NCI-H82 (cell line): ENCODE data around the gene TBCD.
"Not testable (repeated sequence)": the region's sequence is repeated elsewhere in the genome, so short reads cannot be mapped to it uniquely, and the experiment has no call there.

ENCODE experiments used
- DNase-seq: peaks from one replicate; lab custom pipeline; 2025; lab: John Stamatoyannopoulos, UW

TBCD gene

DNA sequence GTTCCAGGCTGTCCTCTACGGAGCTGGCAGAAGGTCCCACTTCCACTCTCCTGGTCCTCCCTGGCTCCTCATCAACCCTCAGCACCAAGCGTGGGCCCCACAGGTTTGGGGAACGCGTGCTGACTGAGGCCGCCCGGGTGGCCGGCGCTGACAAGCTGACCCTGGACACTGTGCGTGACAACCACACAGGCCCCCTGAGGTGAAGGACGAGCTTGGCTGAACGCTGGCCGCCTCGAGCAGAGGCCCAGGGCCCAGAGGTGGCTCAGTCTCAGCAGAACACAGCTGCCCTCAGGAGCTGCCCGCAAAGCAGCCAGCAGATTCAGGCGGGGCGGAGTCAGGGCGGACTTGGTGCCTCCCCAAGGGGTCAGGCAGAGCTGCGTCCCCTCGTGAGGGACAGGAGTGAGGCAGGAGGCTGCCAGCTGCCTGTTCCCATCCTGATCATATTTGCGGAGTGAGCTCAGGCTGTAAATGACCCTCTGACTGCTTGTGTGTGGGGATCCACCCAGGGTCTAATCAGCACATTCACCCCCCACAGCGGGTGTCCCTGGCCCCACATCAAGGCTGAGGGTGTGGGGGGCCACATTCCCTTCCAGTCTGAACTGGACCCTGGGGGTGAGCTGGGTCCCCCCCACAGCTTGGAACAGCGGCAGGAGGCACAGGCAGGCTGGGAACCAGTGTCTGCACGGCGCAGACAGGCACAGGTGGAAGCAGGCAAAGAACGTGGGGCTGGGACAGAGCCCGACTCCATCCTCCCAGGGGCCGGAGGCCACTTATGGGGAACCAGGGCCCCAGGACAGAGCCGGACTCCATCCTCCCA is 222.5 kb downstream of the TBCD start:
- DNase-seq, result no peak

DNA sequence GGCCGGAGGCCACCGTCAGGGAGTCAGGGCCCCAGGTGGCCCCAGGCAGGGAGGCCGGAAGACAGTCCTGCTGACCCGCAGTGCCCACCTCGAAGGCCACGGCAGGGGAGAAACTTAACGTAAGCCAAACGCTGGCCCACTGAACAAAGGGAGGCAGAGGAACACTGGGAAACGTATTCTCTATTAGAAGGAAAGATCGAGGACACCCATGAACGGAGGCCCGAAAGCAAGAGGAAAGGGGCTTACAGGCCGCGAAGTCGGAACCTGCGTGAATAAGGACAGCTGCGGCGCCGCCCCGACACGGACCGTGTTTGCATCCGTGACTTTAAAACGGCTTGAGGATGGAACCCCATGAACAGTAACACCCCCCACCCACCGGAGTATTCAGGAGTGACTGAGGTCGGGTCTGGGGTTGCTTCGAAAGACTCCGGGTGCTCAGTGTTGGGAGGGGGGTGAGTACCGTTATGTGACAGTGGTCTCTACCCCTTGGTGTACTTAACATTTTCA is 225.2 kb downstream of the TBCD start:
- DNase-seq, result no peak

DNA sequence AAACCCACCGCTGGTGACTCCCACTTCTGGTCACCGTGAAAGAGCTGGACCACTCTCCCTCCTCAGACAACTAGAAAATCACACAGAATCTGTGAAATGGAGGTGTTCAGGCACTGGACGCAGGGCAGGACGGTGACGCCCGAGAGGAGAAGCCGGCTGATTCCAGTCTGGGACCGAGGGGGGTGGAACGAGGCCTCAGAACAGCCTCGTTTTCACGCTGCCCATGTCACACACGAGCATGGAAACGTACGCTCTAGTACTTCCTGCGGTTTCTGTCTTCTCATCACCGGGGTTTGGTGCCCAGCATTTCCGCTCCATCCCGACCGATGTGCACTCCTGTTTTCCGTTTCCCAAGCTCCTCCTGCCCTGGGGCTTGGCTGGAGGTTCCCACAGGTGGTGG is 225.7 kb downstream of the TBCD start:
- DNase-seq, result no peak

DNA sequence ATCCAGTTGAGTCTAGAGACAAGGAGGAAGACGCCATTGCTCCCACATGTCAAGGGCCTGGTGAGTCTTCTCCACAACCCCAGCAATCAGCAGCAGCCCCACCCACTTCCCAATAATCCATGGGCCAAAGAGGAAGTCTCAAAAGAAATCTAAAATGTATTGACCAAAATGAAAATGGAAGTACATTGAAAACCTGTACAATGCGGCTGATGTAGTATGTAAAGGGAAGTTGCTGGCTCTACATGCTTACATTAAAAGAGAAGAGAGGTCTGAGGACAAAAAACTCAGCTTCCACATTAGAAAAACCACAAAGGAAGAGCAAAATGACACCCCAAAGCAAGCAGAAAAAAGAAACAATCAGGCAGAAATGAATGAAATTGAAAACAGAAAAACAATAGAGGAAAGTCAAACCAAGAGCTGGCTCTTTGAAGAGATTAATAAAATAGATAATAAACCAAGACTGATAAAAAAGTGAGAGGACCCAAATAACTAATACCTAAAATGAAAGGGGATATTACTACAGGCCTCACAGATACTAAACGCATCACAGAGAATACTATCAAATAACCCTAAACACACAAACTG is 227.0 kb downstream of the TBCD start:
- DNase-seq, result no peak

DNA sequence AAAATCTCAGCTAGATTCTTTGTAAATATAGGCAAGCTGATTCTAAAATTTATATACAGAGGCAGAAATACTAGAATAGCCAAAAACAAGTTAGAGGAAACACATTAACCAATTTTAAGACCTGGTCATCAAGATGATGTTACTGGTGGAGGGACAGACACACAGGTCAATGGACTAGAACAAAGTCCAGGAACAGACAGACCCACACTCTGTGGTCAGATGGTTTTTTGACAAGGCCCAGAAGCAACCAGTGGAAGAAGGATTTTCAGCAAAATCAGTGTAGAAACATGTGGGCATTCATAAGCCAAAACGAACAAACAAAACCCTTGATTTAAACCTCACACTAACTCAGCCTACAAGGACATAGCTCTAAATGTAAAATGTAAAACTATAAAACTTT is 227.9 kb downstream of the TBCD start:
- no peak for DNase-seq

DNA sequence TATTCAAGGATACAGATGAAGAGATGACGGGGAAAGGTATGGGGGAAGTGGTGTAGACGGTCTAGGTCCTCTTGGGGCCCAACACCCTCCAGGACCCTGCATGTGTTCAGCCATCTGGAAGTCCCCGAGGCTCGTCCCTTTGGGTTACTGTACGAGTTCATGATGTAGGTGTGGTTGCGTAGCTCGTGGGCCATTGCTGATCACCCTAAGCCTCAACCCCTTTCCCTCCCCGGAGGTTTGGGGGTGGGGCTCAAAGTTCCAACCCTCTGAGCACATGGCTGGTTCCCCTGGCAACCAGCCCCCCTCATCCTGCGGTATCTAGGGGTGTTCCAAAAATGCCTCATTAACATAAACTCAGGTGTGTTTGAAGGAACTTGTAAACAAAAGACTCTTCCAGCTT is 228.8 kb downstream of the TBCD start:
- no peak for DNase-seq

DNA sequence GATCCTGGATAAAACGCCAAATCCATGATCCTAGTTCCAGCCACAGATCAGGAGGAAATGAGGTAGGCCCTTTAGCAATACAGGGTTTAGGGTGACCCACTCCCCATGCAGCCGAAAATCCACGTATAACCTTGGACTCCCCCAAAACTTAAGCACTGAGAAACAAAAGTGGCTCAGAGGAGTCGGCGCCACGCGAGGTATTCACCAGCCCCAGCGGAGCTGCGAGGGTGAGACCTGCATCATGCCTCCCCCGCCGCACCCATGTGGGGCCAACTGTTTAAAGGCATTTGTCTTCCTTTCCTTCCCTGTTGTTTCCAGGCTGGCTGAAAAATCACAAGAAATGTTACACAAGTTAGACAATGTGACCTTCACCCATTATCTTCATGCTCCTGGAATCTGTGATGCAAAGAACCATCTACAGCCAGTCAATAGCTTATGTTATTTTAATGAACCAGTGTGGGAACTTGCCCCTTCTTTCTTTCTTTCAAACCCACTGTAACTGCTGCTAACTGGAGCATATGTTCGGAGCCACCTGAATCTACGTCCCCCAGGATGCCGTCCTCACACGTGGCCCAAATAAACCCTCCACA is 229.4 kb downstream of the TBCD start:
- DNase-seq, result no peak

DNA sequence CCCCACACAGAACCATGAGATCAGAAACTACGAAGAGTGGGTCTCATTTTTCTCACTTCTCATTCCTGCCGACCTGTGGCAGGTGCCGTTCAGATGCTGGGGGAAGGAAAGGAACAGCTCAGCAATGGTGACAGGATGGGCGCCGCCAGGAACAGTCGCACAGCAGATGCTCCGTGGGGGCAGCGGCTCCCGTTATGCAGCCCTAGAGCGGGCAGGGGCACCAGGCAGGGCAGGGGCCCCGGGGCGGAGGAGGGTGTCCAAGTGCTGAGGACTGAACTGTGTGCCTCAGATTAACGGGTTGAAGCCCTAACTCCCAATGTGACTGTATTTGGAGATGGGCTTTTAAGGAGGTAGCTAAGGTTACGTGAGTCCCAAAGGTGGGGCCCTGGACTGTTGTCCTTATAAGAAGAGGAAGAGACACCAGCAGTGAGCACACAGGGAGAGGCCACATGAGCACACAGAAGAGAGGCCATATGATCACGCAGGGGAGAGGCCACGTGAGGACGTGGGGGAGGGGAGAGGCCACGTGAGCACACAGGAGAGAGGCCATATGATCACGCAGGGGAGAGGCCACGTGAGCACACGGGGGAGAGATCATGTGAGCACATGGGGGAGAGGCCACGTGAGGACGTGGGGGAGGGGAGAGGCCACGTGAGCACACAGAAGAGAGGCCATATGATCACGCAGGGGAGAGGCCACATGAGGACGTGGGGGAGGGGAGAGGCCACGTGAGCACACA is 231.8 kb downstream of the TBCD start:
- no peak for DNase-seq

DNA sequence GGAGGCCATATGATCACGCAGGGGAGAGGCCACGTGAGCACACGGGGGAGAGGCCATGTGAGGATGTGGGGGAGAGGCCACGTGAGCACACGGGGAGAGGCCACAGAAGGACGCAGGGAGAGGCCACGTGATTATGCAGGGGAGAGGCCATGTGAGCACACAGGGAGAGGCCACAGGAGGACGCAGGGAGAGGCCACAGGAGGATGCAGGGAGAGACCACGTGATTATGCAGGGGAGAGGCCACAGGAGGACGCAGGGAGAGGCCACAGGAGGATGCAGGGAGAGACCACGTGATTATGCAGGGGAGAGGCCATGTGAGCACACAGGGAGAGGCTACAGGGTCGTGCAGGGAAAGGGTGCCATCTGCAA is 232.4 kb downstream of the TBCD start:
- DNase-seq, result not testable (repeated sequence)

DNA sequence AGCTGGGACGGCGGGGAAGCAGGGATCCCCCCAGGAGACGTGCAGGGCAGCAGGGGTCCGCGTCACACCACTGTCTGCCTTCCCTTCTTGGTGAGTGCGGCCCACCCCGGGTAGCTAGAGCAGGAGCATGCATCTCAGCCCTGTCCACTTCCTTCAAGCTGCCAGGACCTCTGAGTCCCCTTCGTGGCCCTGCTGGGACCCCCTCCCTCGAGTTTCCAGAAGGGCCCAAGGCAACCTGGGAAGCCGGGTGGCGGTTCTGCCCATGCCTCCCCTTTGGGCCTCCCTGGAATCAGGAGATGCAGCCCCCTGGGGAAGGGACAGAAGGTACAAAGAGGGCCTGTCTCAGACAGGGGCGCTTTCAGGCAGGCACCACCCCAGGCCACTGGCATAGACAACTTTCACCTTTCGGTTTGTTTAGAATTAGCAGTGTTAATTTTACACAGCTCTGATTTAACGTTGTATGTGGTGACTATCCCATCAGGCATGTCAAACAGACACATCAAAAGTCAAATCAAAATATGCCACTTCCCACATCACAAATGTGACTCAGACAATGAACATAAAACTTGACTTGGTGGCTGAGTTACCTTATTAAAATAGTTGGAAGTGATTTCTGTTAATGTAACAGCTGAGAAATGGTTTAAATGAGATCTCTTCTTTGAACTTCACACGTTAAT is 233.0 kb downstream of the TBCD start:
- no peak for DNase-seq

DNA sequence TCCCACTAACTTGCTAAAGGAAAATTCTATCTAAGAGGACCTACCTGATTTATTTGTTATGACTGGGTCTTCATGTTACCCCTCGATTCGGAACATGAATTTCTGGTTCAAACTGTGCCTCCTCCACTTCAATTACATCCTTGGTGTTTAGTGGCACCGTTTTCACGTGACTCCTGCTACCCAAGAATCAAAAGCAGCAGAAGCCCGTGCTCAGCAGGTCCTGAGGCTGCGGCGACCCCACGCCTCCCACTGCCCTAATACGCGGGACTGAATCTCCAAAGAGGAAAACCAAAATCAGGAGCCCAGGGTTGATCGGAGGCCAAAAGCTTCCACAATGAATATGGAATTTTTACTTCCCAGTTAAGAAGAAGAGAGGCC is 233.6 kb downstream of the TBCD start:
- no peak for DNase-seq

DNA sequence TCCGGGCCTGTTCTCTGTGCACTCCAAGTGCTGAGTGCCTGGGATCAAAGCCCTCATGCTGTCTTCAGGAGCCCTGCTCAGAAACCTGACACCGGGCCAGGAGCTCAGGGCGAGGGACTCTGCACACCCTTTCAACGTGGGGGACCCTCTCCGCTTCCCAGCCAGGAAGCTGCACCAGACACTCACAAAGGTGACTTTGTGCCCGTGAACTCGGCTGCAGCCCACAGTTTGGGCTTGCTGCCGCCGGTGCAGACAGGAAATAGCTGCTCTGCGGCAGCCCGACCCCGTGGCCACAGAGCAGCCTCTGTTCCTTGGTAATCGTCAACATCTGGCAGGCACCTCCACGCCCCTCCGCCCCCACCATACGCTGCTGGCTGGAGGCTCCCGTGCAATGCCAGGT is 234.1 kb downstream of the TBCD start:
- no peak for DNase-seq

DNA sequence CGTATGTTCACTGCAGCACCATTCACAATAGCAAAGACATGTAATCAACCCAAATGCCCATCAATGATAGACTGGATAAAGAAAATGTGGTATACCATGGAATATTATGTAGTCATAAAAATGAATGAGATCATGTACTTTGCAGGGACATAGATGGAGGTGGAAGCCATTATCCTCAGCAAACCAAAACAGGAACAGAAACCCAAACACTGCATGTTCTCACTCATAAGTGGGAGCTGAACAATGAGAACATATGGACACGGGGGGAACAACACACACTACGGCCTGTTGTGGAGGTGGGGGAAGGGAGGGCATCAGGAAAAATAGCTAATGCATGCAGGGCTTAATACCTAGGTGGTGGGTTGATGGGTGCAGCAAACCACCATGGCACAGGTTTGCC is 237.2 kb downstream of the TBCD start:
- not testable (repeated sequence) for DNase-seq

DNA sequence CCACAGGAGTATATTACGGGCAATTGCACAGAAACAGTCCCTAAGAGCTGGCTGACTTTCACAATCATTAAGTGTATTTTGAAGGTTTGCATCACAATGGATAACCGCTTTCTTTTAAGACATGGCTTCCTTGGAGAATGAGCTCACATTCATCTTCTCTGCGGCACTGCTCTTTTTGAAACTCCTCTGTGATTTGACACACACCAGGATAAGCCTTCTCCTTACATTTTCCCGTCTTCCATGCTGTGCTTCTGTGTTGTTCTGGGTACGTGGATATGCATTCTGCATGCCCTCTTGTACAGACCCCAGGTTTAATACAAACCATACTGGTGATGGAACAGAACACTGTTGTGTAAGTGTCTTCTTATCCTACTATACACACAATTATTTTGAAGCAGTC is 238.0 kb downstream of the TBCD start:
- DNase-seq, result no peak

DNA sequence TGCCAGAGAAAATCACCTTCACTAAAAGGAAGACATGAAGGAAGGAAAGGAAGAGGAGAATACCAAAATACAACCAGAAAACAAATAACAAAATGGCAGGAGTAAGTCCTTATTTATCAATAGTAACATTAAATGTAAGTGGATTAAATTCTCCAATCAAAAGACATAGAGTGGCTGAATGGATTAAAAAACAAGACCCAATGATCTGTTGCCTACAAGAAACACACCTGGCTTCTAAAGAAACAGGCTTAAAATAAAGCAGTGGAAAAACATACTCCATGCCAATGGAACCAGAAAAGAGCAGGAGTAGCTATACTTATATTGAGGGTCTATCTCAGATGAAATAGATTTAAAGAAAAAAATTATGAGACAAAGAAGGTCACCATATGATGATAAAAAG is 241.1 kb downstream of the TBCD start:
- DNase-seq, result no peak
